OCI-LY1 (cell line): ENCODE measurements around the gene SLC47A2.

Source experiments
- H2AFZ ChIP-seq: fragments of 200-600 bp; sonication (generic), shearing (Covaris generic); 2 replicates; pipeline ENCODE4 v1.6.0; 2014; ENCODE audit warnings: antibody characterized with exemption, mild to moderate bottlenecking, low read length
- H3F3A ChIP-seq: fragments of 200-600 bp; sonication (generic), shearing (Covaris generic); 2 replicates; pipeline ENCODE4 v1.6.0; 2014; ENCODE audit warnings: mild to moderate bottlenecking, antibody characterized with exemption, low read length, moderate library complexity; ENCODE audit not compliant: insufficient read depth
- H3K27ac ChIP-seq: fragments of 200-600 bp; sonication (generic); 2 replicates; pipeline ENCODE4 v1.5.1; 2014; ENCODE audit warnings: low read length, mixed run types, mild to moderate bottlenecking, low read depth; ENCODE audit not compliant: poor library complexity, severe bottlenecking
- H3K27me3 ChIP-seq: fragments of 200-600 bp; sonication (generic); 2 replicates; pipeline ENCODE4 v1.6.0; 2014; ENCODE audit warnings: antibody characterized with exemption, mild to moderate bottlenecking, low read length, moderate library complexity; ENCODE audit not compliant: insufficient read depth
- H3K36me3 ChIP-seq: fragments of 200-600 bp; sonication (generic); 2 replicates; pipeline ENCODE4 v1.6.1; 2014; ENCODE audit warnings: mild to moderate bottlenecking, antibody characterized with exemption, low read length, moderate library complexity, mixed read lengths; ENCODE audit not compliant: insufficient read depth
- H3K4me1 ChIP-seq: fragments of 200-600 bp; sonication (generic); 2 replicates; pipeline ENCODE4 v1.5.1; 2014; ENCODE audit warnings: mild to moderate bottlenecking, low read length, moderate library complexity; ENCODE audit not compliant: insufficient read depth, severe bottlenecking
- H3K4me2 ChIP-seq: fragments of 200-600 bp; sonication (generic), shearing (Covaris generic); 2 replicates; pipeline ENCODE4 v1.6.1; 2014; ENCODE audit warnings: low read length
- H3K4me3 ChIP-seq: fragments of 200-600 bp; sonication (generic); 2 replicates; pipeline ENCODE4 v1.5.1; 2014; ENCODE audit warnings: low read length, low read depth, mild to moderate bottlenecking, mixed read lengths; ENCODE audit not compliant: poor library complexity, severe bottlenecking
- H3K79me2 ChIP-seq: fragments of 200-600 bp; shearing (Covaris generic); 2 replicates; pipeline ENCODE4 v1.6.1; 2016; ENCODE audit warnings: mixed run types, low read length, mixed read lengths; ENCODE audit not compliant: insufficient read depth
- H3K9ac ChIP-seq: fragments of 200-600 bp; sonication (generic), shearing (Covaris generic); 2 replicates; pipeline ENCODE4 v1.6.1; 2014; ENCODE audit warnings: mild to moderate bottlenecking, low read length, mixed read lengths
- H3K9me2 ChIP-seq: fragments of 200-600 bp; sonication (generic), shearing (Covaris generic); 2 replicates; pipeline ENCODE4 v1.6.1; 2014; ENCODE audit warnings: low read depth, mild to moderate bottlenecking, low read length, mixed read lengths
- H3K9me3 ChIP-seq: fragments of 200-600 bp; shearing (Covaris generic); 2 replicates; pipeline ENCODE4 v1.6.1; 2014; ENCODE audit warnings: low read length, mixed read lengths
- H4K20me1 ChIP-seq: fragments of 200-600 bp; sonication (generic), shearing (Covaris generic); 2 replicates; pipeline ENCODE4 v1.6.0; 2016; ENCODE audit warnings: mild to moderate bottlenecking, low read length; ENCODE audit not compliant: insufficient read depth
- EZH2 ChIP-seq: fragments of 200-600 bp; sonication (generic), shearing (Covaris generic); IDR thresholded peaks from 2 replicates; pipeline ENCODE4 v1.8.0; 2017; ENCODE audit warnings: borderline replicate concordance, mixed run types, mild to moderate bottlenecking, antibody characterized with exemption, low read length, moderate library complexity, mixed read lengths
- TF ChIP-seq, protein P1 (sequence below): fragments of 200-600 bp; sonication (generic), shearing (Covaris generic); IDR thresholded peaks from 2 replicates; pipeline ENCODE4 v1.5.1; 2017; ENCODE audit warnings: mild to moderate bottlenecking, antibody characterized with exemption, low read length, moderate library complexity, mixed read lengths

Gene SLC47A2

DNA sequence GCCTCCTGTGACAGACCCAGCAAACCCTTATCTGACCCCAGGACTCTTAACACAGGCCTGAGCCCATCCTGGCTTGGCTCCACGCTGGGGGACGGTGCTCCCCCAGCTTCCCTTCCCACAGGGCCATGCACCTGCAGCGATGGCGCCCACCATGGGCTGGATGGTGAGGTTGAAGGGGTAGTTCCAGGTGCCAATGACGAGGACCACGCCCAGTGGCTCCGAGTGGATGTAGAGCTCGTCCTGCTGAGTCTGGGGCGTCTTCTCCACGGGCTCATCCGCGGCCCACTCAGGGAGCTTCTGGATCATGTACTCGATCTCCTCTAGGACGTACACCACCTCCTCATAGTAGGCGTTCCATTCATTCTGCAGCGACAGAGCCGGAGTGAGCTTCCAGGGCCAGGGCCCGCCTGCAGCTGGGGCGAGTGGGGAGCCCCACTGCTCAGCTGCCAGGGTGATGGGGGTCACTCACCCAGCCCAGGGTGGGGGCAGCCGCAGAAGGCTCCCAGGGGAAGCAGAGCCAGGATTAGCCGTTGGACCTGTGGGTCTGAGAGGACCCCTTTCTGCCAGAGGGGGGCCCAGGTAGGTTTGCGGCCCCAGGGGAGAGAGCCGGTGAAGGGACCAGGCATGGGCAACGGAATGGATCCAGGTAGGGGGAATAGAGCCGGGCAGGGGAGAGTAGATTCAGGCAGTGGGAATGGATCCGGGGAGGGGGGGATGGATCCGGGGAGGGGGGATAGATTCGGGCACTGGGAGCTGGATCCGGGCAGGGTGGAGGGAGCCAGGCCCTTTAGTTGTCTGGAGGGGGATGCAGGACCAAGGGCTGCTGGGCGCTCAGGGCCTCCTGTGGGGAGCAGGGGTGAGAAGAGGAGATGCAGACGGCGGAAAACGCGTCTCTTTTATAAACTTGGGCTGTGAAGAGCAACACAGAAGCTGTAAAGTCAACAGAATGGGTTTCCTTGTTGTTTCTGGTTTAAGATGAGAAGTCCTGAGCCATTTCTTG lies 27.0 kb upstream of the SLC47A2 start:
- Histone ChIP-seq H3K27me3 (no peaks in the 10 kb centered on the region), H3F3A (no peaks in the 10 kb centered on the region), H2AFZ (no peak overlapping the region), H3K27ac (no peak overlapping the region), H3K4me2 (no peak overlapping the region), H3K79me2 (no peaks in the 10 kb centered on the region), H3K9me2 (no peaks in the 10 kb centered on the region), H3K9ac (no peak overlapping the region), H3K4me1 (no peaks in the 10 kb centered on the region), H3K4me3 (no peak overlapping the region), H3K36me3 (no peaks in the 10 kb centered on the region), H3K9me3 (no peaks in the 10 kb centered on the region), H4K20me1 (no peaks in the 10 kb centered on the region)
- TF ChIP-seq, protein P1, sequence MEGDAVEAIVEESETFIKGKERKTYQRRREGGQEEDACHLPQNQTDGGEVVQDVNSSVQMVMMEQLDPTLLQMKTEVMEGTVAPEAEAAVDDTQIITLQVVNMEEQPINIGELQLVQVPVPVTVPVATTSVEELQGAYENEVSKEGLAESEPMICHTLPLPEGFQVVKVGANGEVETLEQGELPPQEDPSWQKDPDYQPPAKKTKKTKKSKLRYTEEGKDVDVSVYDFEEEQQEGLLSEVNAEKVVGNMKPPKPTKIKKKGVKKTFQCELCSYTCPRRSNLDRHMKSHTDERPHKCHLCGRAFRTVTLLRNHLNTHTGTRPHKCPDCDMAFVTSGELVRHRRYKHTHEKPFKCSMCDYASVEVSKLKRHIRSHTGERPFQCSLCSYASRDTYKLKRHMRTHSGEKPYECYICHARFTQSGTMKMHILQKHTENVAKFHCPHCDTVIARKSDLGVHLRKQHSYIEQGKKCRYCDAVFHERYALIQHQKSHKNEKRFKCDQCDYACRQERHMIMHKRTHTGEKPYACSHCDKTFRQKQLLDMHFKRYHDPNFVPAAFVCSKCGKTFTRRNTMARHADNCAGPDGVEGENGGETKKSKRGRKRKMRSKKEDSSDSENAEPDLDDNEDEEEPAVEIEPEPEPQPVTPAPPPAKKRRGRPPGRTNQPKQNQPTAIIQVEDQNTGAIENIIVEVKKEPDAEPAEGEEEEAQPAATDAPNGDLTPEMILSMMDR: no peak
- no peak for TF ChIP-seq EZH2

DNA sequence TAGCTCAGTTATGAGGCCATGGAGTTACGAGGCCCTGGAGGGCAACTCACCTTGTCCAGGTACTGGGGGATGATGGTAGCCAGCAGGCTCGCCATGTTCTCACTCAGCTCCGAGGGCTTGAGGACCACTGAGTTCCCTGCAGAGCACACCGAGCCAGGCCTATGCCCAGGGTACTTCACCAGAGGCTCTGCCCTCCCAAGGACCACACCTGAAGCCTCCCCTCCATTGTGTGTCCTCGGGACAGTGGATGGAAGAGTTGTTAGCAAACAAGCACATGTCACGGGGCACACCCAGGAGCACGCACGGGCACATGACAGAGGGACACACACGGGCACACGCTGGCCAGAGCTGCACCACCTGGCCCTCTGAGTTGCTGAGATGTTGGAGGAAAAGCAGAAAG lies 26.1 kb upstream of the SLC47A2 start:
- no peaks in the 10 kb centered on the region for H3K9me2 ChIP-seq
- H3K79me2 ChIP-seq: no peaks in the 10 kb centered on the region
- no peak overlapping the region for H2AFZ ChIP-seq
- H3F3A ChIP-seq: no peaks in the 10 kb centered on the region
- H3K9me3 ChIP-seq: no peaks in the 10 kb centered on the region
- H3K27me3 ChIP-seq: no peaks in the 10 kb centered on the region
- no peaks in the 10 kb centered on the region for H4K20me1 ChIP-seq
- H3K36me3 ChIP-seq: no peaks in the 10 kb centered on the region
- no peak overlapping the region for H3K4me3 ChIP-seq
- H3K4me2 ChIP-seq: no peak overlapping the region
- TF ChIP-seq EZH2: no peak
- TF ChIP-seq, protein P1: no peak
- no peaks in the 10 kb centered on the region for H3K4me1 ChIP-seq
- no peak overlapping the region for H3K9ac ChIP-seq
- no peak overlapping the region for H3K27ac ChIP-seq

DNA sequence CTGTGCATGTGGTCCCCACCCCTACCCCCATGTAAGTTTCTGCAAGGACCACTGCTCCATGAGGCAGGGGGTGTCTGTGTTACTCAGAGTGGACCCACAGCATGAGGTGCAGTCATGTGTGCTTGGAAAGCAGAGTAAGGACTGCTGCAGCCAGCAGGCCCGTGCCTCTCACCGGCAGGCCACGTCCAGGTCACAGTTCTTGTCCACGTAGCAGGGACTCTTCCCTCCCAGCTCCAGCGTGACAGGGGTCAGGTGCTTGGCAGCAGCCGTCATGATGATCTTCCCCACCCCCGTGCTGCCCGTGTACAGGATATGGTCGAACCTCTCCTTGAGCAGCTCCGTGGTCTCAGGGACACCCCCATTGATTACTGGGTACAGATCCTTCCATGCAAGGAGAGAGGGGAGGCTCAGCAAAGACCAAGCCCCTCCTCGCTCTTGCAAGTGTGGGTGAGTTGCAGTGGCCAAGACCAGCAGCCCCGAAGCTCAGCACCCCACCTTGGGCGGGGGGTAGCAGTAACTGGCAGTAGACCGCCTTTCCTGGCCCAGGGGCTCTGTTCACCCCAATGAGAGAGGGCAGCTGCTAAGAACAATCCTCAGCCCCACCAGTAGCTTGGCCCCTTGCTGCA lies 25.6 kb upstream of the SLC47A2 start:
- H3K27me3 ChIP-seq: no peaks in the 10 kb centered on the region
- H3K4me3 ChIP-seq: no peak overlapping the region
- H3K4me1 ChIP-seq: no peaks in the 10 kb centered on the region
- no peaks in the 10 kb centered on the region for H3K36me3 ChIP-seq
- no peaks in the 10 kb centered on the region for H3K9me3 ChIP-seq
- no peak overlapping the region for H3K4me2 ChIP-seq
- no peak for TF ChIP-seq EZH2
- TF ChIP-seq, protein P1: no peak
- H3F3A ChIP-seq: no peaks in the 10 kb centered on the region
- H2AFZ ChIP-seq: no peak overlapping the region
- no peaks in the 10 kb centered on the region for H3K9me2 ChIP-seq
- no peak overlapping the region for H3K9ac ChIP-seq
- H3K27ac ChIP-seq: no peak overlapping the region
- H3K79me2 ChIP-seq: no peaks in the 10 kb centered on the region
- H4K20me1 ChIP-seq: no peaks in the 10 kb centered on the region
